NCI-H774 (cell line): Measurements from ENCODE around the gene STRADA.

Source experiments
- DNase-seq: peaks from one replicate; lab custom pipeline; 2025; lab: John Stamatoyannopoulos, UW

Gene STRADA

DNA sequence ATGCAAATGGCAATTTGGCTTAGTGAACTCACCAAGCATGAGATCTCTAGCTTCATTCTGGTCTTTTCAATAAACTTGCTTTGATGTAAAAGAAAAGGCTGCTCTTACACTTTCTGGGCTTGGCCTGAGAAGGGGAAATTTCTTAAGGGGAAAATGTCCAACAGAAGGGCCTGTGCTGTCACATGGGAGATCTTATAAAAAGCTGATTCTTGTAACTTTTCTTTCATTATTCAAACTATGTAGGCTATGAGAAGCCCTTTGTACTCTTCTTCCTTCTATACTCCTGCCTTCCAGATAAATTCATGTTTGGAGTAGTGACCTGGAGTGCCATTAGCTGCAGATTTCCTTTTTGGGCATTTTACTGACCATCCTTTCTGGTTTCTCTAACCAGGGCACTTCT is 58.6 kb downstream of the STRADA start:
- no peak for DNase-seq

DNA sequence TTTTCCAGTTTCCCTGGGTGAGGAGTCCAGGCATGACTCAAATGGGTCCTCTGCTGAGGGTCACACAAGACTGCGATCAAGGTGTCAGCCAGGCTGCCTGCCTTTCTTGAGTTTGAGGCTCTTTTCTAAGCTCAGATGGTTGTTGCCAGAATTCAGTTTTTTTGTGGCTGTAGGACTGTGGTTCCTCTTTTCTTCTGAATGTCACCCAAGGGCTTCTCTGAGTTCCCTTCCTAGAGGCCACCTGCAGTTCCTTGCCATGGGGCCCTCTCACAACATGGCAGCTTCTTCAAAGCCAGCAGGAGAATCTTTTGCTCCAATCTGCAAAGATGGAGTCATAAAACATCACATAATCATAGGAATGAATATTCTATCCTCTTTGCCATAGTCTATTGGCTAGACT is 59.2 kb downstream of the STRADA start:
- DNase-seq, result no peak

GRCh38 chr17:63681530-63681929 is 60.1 kb downstream of the STRADA start:
- no peak for DNase-seq

- no peak for DNase-seq
Observed at GRCh38 chr17:63680700-63681099, 60.9 kb downstream of the STRADA start.

GRCh38 chr17:63679214-63679613 is 62.4 kb downstream of the STRADA start:
- DNase-seq, result no peak

GRCh38 chr17:63676584-63676983 is 65.0 kb downstream of the STRADA start:
- DNase-seq, result no peak

DNA sequence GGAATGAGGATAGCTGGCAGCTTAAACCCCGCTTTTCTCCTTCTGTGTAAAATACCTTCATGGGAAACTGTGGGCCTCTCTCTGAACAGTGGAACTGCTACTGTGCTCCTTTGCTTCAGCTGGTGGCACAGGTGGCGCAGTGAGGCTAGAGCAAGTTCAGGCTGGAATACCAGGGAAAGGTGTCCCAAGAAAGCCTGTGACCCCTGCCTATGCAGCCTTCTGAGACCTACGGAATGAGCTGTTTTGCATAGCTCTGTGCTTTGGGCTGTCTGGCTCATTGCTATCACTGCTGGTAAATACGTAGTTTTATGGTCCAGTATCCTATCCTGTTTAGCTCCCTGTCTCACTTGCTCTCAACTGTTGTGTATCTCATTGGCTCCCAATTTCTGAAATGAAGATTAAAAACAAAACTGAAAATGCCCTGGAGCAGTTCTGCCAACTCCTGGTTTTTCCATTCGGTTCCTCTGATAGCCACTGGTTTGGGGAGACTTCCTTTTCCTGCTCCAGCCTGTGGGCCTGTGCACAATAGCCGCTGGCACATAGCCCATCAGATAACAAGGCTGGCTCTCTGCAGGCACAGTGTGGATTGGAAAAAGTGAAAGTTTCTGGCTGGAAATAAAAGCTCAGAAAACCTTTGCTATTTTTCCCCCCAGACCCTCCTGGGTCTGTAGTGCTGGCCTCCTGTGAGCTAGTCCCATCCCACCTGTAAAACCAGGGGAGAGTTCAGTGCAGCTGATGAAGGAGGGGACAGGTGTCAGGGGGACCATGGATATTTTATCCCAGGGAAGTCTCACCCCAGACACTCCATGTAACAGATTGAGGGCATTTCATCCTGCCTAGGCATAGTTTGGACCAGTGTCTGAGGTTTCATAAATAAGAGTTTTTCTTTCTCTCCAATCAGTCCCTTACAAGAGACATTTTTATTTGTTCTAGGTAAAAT is 65.7 kb downstream of the STRADA start:
- peak; percentile 84 for DNase-seq

DNA sequence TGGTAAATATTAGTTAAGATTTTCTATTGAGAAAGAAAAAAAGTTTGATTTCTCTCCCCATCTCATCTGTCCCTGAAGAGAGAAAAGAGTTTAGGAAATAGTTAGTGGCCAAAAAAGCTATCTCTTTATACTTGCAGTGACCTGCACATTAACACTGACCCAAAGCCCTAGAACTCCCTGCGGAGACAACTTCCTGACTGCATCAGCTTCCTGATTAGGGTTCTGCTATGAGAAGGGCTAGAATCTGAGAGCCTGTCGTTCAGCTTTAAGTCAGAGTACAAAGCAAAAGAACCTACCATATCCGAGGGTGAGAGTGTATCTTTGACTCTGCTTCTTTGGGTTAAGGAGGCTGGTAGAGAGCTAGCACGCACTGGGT is 66.4 kb downstream of the STRADA start:
- DNase-seq, result no peak

- DNase-seq, result no peak
Observed at GRCh38 chr17:63672856-63673255, 68.7 kb downstream of the STRADA start.

- no peak for DNase-seq
Observed at GRCh38 chr17:63665527-63666214, 75.9 kb downstream of the STRADA start.

DNA sequence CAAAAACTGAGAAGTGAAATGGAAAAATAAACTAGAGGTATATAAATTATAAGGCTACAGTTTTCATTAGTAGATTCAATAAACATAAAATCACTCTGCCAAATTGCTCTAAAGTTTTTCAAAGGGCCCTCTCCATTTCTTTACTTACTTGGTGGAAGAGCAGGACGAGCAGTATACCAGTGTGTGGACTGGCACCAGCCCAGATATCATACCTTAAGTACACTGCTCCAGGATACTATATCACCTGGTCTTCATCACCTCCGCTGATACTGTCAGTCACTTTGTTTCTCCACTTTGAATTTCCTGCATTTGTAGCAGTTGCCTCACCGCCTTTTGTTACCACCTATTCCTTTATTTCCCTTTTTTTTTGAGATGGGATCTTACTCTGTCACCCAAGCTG is 81.7 kb downstream of the STRADA start:
- no peak for DNase-seq

DNA sequence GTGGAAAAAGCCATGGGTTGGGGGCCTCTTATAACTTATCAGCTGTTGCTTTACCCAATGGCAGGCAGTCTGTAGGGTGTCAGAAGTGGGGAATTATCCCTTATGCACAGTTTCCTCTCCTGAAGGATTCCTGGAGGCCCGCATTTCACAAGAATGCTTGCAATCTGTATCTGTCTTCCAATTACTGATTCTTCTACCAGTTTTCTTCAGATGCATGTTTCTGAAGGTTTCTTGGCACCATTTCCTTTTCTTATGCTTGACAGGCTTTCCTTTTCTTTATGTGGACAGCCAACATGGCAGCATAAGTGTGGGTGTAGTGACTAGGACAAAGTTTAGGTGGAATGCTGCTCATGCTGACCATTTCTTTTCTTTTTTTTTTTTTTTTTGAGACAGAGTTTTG is 83.2 kb downstream of the STRADA start:
- DNase-seq, result no peak

- DNase-seq, result no peak
Observed at GRCh38 chr17:63657786-63658185, 83.8 kb downstream of the STRADA start.

DNA sequence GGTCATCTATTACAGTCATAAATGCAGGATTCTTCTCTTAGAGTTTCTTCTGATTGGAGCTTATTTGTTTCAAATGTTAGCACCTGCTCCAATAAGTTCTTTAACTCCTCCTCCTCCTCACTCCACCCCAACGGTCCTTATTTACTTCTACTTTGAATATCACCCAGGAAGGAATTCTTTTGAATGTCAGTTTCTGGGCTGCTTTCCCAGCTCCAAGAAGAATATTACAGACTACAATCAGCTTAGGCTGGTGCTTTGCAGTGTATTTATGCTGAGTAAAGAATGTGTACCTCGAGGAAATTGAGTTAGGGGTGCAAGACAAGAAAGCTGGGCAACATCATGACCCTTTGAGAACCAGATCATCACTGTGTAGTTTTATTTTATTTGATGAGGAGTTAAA is 88.5 kb downstream of the STRADA start:
- no peak for DNase-seq
